GM19463 (cell line): ENCODE data around the gene THAP11.
"Not testable (repeated sequence)": the region's sequence is repeated elsewhere in the genome, so short reads cannot be mapped to it uniquely, and the experiment has no call there.

Source experiments
- ATAC-seq: cut with Tn5 transposase; IDR thresholded peaks from one replicate; pipeline ENCODE4 v1.9.1; 2021; ENCODE audit warnings: mild to moderate bottlenecking, moderate library complexity; ENCODE audit not compliant: unreplicated experiment

The THAP11 gene

GRCh38 chr16:67834242-67834614 is 7.9 kb upstream of the THAP11 start:
- no peak for ATAC-seq

- ATAC-seq: not testable (repeated sequence)
Observed at GRCh38 chr16:67837190-67837589, 4.9 kb upstream of the THAP11 start.

GRCh38 chr16:67837811-67838210 is 4.3 kb upstream of the THAP11 start:
- no peak for ATAC-seq

DNA sequence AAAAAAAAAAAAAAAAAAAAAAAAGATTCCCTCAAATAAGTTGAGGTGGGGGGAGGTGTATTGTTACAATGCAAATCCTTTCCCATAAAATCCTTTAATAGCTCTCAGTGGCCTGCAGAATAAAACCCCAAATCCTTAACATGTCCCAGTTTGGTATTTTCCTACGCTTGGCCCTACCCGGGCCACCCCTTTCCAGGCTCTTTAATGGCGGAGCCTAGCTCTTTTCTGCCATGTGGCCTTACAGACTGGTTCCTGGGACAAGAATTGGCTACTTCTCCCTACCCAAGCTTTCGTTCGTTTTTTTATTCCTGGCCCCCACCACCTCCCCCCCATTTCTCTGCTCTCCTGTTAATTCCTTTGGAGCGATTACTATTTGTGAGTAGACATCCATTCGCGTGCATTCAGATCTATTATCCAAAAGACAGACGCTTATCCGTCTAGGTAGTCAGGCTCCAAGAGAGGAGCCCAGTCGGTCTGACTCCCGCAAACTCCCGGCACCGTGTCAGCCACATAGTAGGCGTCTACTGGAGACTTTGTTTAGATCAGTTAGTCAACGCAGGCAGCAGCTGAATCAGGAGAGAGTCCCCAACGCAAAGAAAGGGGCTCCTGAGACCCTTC is 813 bp upstream of the THAP11 start:
- ATAC-seq: no peak

GRCh38 chr16:67842509-67843342 is 606 bp downstream of the THAP11 start:
- ATAC-seq: peak; percentile 20

GRCh38 chr16:67843343-67843765 is 1.2 kb downstream of the THAP11 start:
- ATAC-seq: no peak

DNA sequence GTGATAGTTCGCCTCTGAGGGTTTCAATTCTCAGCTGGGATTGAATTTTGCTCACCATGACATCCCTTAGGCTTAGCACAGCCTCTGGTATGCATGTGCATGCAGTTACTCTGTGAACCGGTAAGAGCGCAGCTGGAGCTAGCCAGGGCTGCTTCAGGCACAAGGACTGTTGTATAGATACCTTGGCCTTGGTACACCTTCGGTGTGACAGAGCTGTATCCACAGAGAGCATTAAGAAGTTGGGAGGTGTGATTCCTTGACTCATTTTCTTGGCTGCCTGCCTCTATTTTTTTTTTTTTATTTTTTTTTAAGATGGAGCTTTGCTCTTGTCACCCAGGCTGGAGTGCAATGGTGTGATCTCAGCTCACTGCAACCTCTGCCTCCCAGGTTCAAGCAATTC is 2.4 kb downstream of the THAP11 start:
- no peak for ATAC-seq

- ATAC-seq: no peak
Observed at GRCh38 chr16:67845291-67846062, 3.4 kb downstream of the THAP11 start.

DNA sequence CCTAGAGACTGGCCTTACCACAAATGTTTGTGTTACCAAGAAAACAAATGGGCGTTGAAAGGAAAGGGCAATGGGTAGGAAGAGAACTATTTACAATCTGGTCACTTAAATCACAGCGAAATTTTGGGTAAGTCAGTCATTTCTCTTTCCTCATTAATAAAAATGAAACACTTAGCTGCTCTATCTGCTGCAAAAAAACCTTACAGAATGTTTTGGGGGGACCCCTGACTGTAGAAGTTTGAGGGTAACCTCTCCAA is 3.9 kb downstream of the THAP11 start:
- ATAC-seq: no peak

GRCh38 chr16:67846320-67847063 is 4.4 kb downstream of the THAP11 start, which contains the start of gene NUTF2:
TSS of gene NUTF2 (plus strand) at chr16:67846933. CDS start at chr16:67865131, 18,198 bp downstream.
- peak; percentile 54 for ATAC-seq

DNA sequence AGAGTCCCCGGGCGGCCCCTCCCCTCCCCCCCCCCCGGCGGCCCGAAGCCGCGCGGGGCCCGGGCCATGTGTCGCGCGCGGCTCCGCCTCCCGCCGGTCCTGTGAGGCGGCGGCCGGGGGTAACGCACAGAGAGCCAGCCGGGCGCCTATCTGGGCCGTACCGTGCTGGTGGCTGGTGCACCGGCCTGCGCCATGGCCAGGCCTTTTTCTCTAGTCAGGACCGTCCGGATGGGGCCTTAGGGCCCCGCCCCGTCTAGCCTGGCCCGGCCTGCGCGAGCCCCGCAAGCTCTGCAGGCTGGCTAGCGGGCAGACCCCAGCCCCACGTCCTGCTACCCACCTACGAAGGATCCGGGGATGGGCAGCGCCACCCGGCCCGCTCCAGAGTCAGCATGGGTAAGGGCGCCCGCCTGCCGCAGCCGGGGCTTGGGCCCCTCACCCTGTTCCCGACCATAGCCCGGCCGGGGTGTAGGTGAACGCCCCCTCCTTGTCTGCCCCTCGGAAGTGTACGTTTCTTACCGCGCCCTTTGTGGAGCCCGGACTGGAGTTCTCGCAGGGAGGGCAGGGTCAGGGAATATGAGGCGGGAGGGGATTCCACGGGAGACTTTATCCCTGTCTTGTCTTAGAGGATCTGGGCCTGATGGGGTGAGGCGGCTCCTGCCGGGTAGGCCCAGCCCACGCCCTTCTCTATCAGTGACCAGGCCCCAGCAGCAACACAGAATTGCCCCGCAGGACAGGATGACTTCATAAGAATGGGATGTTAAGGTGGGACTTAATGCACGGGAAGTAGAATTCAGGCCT is 5.1 kb downstream of the THAP11 start, which contains the start of gene CENPT:
Gene CENPT, minus strand, starts transcription at position 630 of the 798 bp plus-strand sequence. CDS start 13,834 bp downstream, outside the sequence.
- ATAC-seq: peak; percentile 33

- no peak for ATAC-seq
Observed at GRCh38 chr16:67848118-67848517, 6.0 kb downstream of the THAP11 start.

- ATAC-seq: no peak
Observed at GRCh38 chr16:67853670-67854069, 11.6 kb downstream of the THAP11 start.

DNA sequence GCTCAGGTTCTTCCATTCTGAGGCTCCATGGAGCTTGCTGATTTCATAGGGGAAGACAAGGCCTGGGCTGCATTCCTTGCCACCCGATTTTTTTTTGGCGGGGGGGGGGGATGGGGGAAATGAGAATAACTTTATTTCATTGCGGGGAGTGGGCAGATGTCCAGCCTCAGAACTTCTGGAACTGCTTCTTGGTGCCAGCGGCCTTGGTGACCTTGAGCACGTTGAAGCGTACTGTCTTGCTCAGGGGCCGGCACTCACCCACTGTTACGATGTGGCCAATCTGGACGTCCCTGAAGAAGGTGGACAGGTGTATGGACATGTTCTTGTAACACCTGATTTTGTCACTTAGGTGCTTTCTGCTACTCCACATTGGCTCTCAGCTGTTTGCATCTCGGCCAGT is 13.7 kb downstream of the THAP11 start:
- ATAC-seq: no peak

- no peak for ATAC-seq
Observed at GRCh38 chr16:67856927-67857546, 14.9 kb downstream of the THAP11 start.

- ATAC-seq: no peak
Observed at GRCh38 chr16:67857547-67858233, 15.6 kb downstream of the THAP11 start.

DNA sequence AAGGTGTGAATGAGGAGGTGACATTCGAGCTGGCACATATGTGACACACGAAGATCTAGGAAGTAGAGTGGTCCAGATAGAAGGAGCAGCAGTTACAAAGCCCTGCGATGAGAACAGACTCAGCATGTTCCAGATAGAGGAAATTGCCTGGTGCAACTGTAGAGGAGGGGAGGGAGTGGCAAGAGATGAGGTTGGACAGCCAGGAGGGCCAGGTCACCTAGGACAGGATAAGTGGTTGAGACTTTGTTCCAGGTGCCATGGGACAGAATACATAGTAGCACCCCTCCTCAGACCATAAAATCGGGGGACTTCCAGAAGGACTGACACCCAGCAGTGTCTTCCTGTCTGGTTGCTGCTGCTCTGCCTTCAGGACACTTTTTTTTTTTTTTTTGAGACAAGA is 16.4 kb downstream of the THAP11 start:
- no peak for ATAC-seq

DNA sequence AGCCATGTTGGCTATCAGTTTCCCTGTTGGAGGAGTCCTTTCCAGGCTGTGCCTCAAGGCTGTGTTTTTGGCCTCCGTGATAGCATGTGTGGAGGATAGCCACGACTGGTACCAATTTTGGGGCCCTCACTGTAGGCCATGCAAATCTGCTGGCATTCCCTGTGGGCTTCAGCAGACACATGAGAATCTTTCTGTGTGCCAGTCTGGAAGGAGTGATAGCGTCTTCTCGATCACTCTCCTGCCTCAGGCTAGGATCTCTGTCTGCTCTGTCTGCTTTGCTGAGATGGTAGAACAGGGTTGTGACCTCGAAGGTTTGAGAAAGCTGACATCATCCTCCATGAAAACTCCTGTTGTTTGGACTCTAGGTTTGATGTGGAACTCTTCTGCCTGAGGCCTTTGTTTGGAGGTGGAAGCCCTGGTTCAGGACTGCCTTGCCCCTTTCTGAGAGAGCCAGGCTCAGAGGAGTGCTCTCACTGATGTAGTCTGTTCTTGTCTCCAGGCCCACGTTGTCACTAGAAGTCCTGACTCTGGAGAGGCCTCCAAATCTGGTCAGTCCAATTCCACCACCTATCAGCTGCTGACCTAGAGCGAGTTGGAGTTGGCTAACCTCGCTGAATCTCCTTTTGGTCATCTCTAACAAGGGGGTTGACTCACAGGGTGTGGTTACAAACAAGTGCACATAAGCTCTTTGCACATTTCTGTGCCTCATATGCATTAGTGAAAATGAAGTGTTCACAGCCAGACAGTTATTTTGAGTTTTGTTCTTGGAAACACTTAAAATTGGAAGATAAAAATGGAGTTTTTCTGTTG is 18.7 kb downstream of the THAP11 start:
- no peak for ATAC-seq
